IMR-90 (cell line): ENCODE results near the gene GGN. TPM values are rescaled to one million over a fixed set of nuclear protein-coding genes. Genes with fewer than 3 reads are reported as not detected.

Experiments
- ATAC-seq: fragments of 200-7000 bp; cut with Tn5 transposase; 2 replicates; pipeline ENCODE4 v1.9.1; 2020; ENCODE audit warnings: low read depth, mild to moderate bottlenecking, moderate library complexity
- BruUV-seq: library from RNA; stranded (reverse); fragments of 400-500 nt; replicated peaks from 2 replicates; lab custom pipeline; 2021; lab: Mats Ljungman, UMichigan
- CTCF ChIA-PET: fragments of 300-600 bp; formaldehyde crosslinking; extraction: SDS; loops from one replicate; lab custom pipeline; 2021; ENCODE audit warnings: antibody characterized with exemption; lab: Yijun Ruan, JAX
- POLR2A ChIA-PET: fragments of 300-600 bp; sonication (Branson Sonifier 250); formaldehyde crosslinking; loops from one replicate; lab custom pipeline; 2022; ENCODE audit warnings: antibody characterized with exemption; ENCODE audit not compliant: unreplicated experiment; lab: Charles Lee
- DNase-seq: peaks from one replicate; pipeline ENCODE4 v3.0.0; 2013
- H2AFZ ChIP-seq: replicated peaks from 2 replicates; pipeline ENCODE3; 2013; ENCODE audit warnings: low read length, mild to moderate bottlenecking; ENCODE audit not compliant: poor library complexity
- H2AK5ac ChIP-seq: 2 replicates; pipeline ENCODE4 v1.6.1; 2013; ENCODE audit warnings: low read depth, low read length, inconsistent platforms
- H2AK9ac ChIP-seq: replicated peaks from 2 replicates; pipeline ENCODE3; 2013; ENCODE audit warnings: mild to moderate bottlenecking, low read depth, low read length, moderate library complexity; ENCODE audit not compliant: poor library complexity
- H2BK120ac ChIP-seq: 2 replicates; pipeline ENCODE4 v1.6.1; 2013; ENCODE audit warnings: low read depth, low read length, inconsistent platforms
- H2BK15ac ChIP-seq: 3 replicates; pipeline ENCODE4 v1.6.1; 2013; ENCODE audit warnings: low read depth, low read length, inconsistent platforms
- H2BK20ac ChIP-seq: 2 replicates; pipeline ENCODE4 v1.6.1; 2013; ENCODE audit warnings: low read depth, mild to moderate bottlenecking, inconsistent platforms, low read length, moderate library complexity
- H2BK5ac ChIP-seq: 2 replicates; pipeline ENCODE4 v1.6.1; 2013; ENCODE audit warnings: mild to moderate bottlenecking, low read depth, low read length, inconsistent platforms; ENCODE audit not compliant: poor library complexity, severe bottlenecking
- H3K14ac ChIP-seq: replicated peaks from 2 replicates; pipeline ENCODE4 v1.6.1; 2013; ENCODE audit warnings: low read depth, low read length, inconsistent platforms
- H3K18ac ChIP-seq: 2 replicates; pipeline ENCODE4 v1.6.1; 2013; ENCODE audit warnings: low read depth, low read length, control low read depth
- H3K23ac ChIP-seq: 2 replicates; pipeline ENCODE4 v1.6.1; 2013; ENCODE audit warnings: low read depth, low read length, inconsistent platforms
- H3K27ac ChIP-seq: 2 replicates; pipeline ENCODE4 v1.5.1; 2013; ENCODE audit warnings: mild to moderate bottlenecking, control low read depth, low read length; ENCODE audit not compliant: insufficient read depth
- H3K27me3 ChIP-seq: 2 replicates; pipeline ENCODE4 v1.6.1; 2013; ENCODE audit warnings: low read length; ENCODE audit not compliant: control insufficient read depth, insufficient read depth
- H3K36me3 ChIP-seq: 2 replicates; pipeline ENCODE4 v1.6.1; 2013; ENCODE audit warnings: low read length, mixed read lengths; ENCODE audit not compliant: control insufficient read depth, insufficient read depth
- H3K4ac ChIP-seq: 2 replicates; pipeline ENCODE4 v1.6.1; 2013; ENCODE audit warnings: low read depth, low read length, inconsistent platforms
- H3K4me1 ChIP-seq: 2 replicates; pipeline ENCODE4 v1.6.1; 2013; ENCODE audit warnings: low read length, mixed read lengths; ENCODE audit not compliant: control insufficient read depth, insufficient read depth
- H3K4me2 ChIP-seq: 2 replicates; pipeline ENCODE4 v1.6.1; 2013; ENCODE audit warnings: low read depth, mild to moderate bottlenecking, control low read depth, low read length, moderate library complexity
- H3K4me3 ChIP-seq: 2 replicates; pipeline ENCODE4 v1.5.1; 2013; ENCODE audit warnings: low read depth, mild to moderate bottlenecking, control low read depth, low read length, moderate library complexity; ENCODE audit not compliant: insufficient read depth
- H3K56ac ChIP-seq: 2 replicates; pipeline ENCODE4 v1.6.1; 2013; ENCODE audit warnings: low read length, inconsistent platforms; ENCODE audit not compliant: insufficient read depth; ENCODE audit errors: extremely low read depth
- H3K79me1 ChIP-seq, 2 experiments: 2 replicates each; pipeline ENCODE4 v1.6.1; 2013; ENCODE audit warnings: low read length in 2 of 2, inconsistent platforms in 1 of 2, low read depth in 1 of 2
- H3K9ac ChIP-seq: 2 replicates; pipeline ENCODE4 v1.6.1; 2013; ENCODE audit warnings: low read depth, low read length, control low read depth
- H3K9me1 ChIP-seq: 2 replicates; pipeline ENCODE4 v1.6.1; 2013; ENCODE audit warnings: low read length, inconsistent platforms; ENCODE audit not compliant: insufficient read depth
- H3K9me3 ChIP-seq: 2 replicates; pipeline ENCODE4 v1.6.1; 2013; ENCODE audit warnings: low read length; ENCODE audit not compliant: control insufficient read depth, insufficient read depth
- H4K20me1 ChIP-seq: 2 replicates; pipeline ENCODE4 v1.6.1; 2013; ENCODE audit warnings: low read length, inconsistent platforms; ENCODE audit not compliant: insufficient read depth
- H4K5ac ChIP-seq: 2 replicates; pipeline ENCODE4 v1.6.1; 2013; ENCODE audit warnings: mild to moderate bottlenecking, low read depth, low read length, control low read depth
- H4K8ac ChIP-seq, 2 experiments: 2 replicates each; pipeline ENCODE4 v1.6.1; 2013; ENCODE audit warnings: low read depth in 2 of 2, low read length in 2 of 2, control low read depth in 1 of 2, inconsistent platforms in 1 of 2
- H4K91ac ChIP-seq: 2 replicates; pipeline ENCODE4 v1.6.1; 2013; ENCODE audit warnings: low read depth, low read length, inconsistent platforms; ENCODE audit not compliant: insufficient read depth
- FOS ChIP-seq: fragments of 150-350 bp; IDR thresholded peaks from 2 replicates; pipeline ENCODE4 v1.6.1; 2016; ENCODE audit warnings: low read depth, low read length
- MAZ ChIP-seq: IDR thresholded peaks from 2 replicates; pipeline ENCODE4 v1.6.1; 2012; ENCODE audit warnings: low read depth, mild to moderate bottlenecking, low read length, improper control_type of control experiment, moderate library complexity, borderline replicate concordance
- WGBS, 2 experiments: methylation state at CpG; one replicate each; pipeline versions ENCODE4 v1.1.5 to v1.1.7; 2013; ENCODE audit warnings: missing lambda C conversion rate in 2 of 2; ENCODE audit not compliant: insufficient read length in 1 of 2; ENCODE audit errors: extremely low coverage in 2 of 2; 5-methylcytosine and 5-hydroxymethylcytosine counted together
- dilution Hi-C: fragments of 300-500 bp; cut with HindIII; formaldehyde crosslinking; loops from one replicate; pipeline ENCODE4 v1.14.3; 2018; ENCODE audit warnings: low sequenced_read_pairs; ENCODE audit not compliant: unreplicated experiment
- in situ Hi-C: fragments of 300-500 bp; cut with MboI; formaldehyde crosslinking; loops from 3 replicates; pipeline ENCODE4 v1.14.3; 2019; ENCODE audit warnings: low sequenced_read_pairs, inconsistent platforms, mixed read lengths
- intact Hi-C: fragments of 100-400 bp; cut with micrococcal nuclease; formaldehyde crosslinking; loops from 2 replicates; pipeline ENCODE4 v1.10.0; 2022
- polyA plus RNA-seq, 3 experiments: library from polyadenylated mRNA; depleted of rRNA; stranded (reverse); fragments of >200 nt; gene quantifications; 2 replicates each; pipeline ENCODE4 v1.2.3, GENCODE V29; 2012; ENCODE audit warnings: low replicate concordance in 1 of 3
- total RNA-seq: library from RNA; depleted of rRNA; stranded (reverse); fragments of >200 nt; gene quantifications from 2 replicates; pipeline ENCODE4 v1.2.3, GENCODE V29; 2012

Gene GGN
- total and polyA plus RNA-seq, 2 of the 4 experiments (the other 2 are of a cell fraction), result under 0.01 to 0.65 TPM

DNA sequence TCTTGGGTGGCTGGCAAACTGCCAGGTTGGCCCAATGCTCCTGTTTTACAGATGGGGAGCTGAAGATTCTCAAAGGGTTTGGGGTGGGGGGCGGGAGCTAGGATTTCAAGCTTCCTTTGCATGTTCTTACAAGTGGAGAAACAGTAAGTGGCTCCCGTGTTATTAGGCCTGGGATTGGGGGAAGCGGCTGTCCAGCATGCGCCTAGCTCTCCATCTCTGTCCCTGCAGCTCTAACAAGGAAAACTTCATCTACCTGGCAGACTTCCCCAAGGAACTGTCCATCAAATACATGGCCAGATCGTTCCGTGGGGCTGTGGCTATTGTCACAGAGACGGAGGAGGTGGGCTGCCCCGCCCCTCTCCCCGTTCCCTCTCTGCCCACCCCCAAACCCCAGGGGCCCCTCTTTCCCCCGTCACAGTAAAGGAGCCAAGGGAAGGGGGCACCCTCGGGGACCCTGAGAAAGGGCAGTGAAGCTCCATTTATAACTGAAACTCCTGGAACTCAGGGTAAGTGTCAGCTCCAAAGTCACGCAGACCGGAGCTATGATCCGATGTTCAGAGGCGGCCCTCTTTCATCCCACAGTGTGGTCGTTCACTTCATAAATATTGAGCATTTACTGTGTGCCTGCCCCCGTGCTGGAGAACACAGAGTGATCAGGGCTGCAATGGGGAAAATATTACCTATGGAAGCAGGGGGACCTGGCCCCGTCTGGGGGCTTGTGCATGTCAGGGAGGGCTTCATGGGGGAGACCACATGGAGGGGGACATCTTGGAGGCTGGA, 28.4 kb downstream of the GGN start:
- Histone ChIP-seq H3K18ac (no peak overlapping the region), H3K23ac (no peak overlapping the region), H2BK120ac (no peak overlapping the region), H2AK9ac (no peak overlapping the region), H2AFZ (no peak overlapping the region), H2BK15ac (no peak overlapping the region), H3K56ac (no peak overlapping the region), H2BK5ac (no peak overlapping the region), H4K91ac (no peak overlapping the region), H4K8ac (no peak overlapping the region), H3K4ac (no peak overlapping the region), H3K4me1 (no peaks in the 10 kb centered on the region), H3K4me2 (no peak overlapping the region), H3K36me3 (no peaks in the 10 kb centered on the region), H4K5ac (no peak overlapping the region), H3K9me3 (no peaks in the 10 kb centered on the region), H3K79me1 (no peaks in the 10 kb centered on the region), H4K20me1 (0 out of 2 replicates have a peak, but pooled peaks cover 3% of the 10 kb centered on the region), H3K14ac (no peak overlapping the region), H3K4me3 (no peak overlapping the region), H2AK5ac (no peak overlapping the region), H3K9me1 (no peaks in the 10 kb centered on the region), H3K9ac (no peak overlapping the region), H3K27ac (no peak overlapping the region), H3K27me3 (peaks cover 48% of the 10 kb centered on the region), H2BK20ac (no peak overlapping the region)
- no peak for TF ChIP-seq MAZ
- no peak for TF ChIP-seq FOS
- dilution Hi-C loops (no loop called here), in situ Hi-C loops (no loop called here), intact Hi-C loops (no loop called here)
- ChIA-PET POLR2A (interaction anchor here (0.6 kb wide), 1 partner anchor 30 kb away, joined by 3 read pairs; no protein-coding TSS in a partner anchor), CTCF (no interaction called here)
- ATAC-seq (no peak), DNase-seq (no peak)
- no TSS peak for BruUV-seq
- WGBS, 2 experiments, result 70% methylated on average over 4 of the region's 18 CpGs; no CpG with 5 or more reads in 1 of the 2 experiments
